HEK293 (cell line): Measurements from ENCODE around the gene NHLRC1.
A peak's percentile ranks its signal among the peaks of the same experiment; 100 is the strongest.

ENCODE experiments used
- CTCF ChIA-PET: fragments of 350-600 bp; formaldehyde crosslinking; extraction: SDS; loops from one replicate; lab custom pipeline; 2021; ENCODE audit warnings: antibody characterized with exemption; lab: Yijun Ruan, JAX
- POLR2A ChIA-PET: fragments of 300-600 bp; formaldehyde crosslinking; extraction: SDS; loops from one replicate; lab custom pipeline; 2020; ENCODE audit warnings: antibody characterized with exemption, inconsistent platforms; lab: Yijun Ruan, JAX
- H3K27ac ChIP-seq: fragments of 200-500 bp; sonication (Bioruptor generic); 2 replicates; pipeline ENCODE4 v1.5.1; 2014; ENCODE audit warnings: low read depth, low read length, control low read depth, inconsistent platforms; ENCODE audit errors: extremely low read depth
- H3K36me3 ChIP-seq, 2 experiments: fragments of 200-500 bp in 1 of 2; sonication (Bioruptor generic) in 1 of 2; 1 replicate in 1 of 2; 2 replicates in 1 of 2; pipeline ENCODE4 v1.5.1; 2014 to 2017; ENCODE audit warnings: inconsistent platforms in 2 of 2, low read length in 2 of 2; ENCODE audit not compliant: control insufficient read depth in 2 of 2, insufficient read depth in 1 of 2
- H3K4me1 ChIP-seq: fragments of 200-500 bp; sonication (Bioruptor generic); 2 replicates; pipeline ENCODE4 v1.5.1; 2014; ENCODE audit warnings: mild to moderate bottlenecking, low read length, inconsistent platforms; ENCODE audit not compliant: control insufficient read depth, insufficient read depth
- H3K4me3 ChIP-seq: 2 replicates; pipeline ENCODE4 v1.5.1; 2011; ENCODE audit warnings: low read depth, mild to moderate bottlenecking, control low read depth, low read length, moderate library complexity
- H3K9me3 ChIP-seq: fragments of 200-500 bp; sonication (Bioruptor generic); 2 replicates; pipeline ENCODE4 v1.5.1; 2014; ENCODE audit warnings: low read depth, low read length, inconsistent platforms; ENCODE audit not compliant: control insufficient read depth, insufficient read depth
- CTCF ChIP-seq: fragments of 450-650 bp; formaldehyde crosslinking; IDR thresholded peaks from 2 replicates; pipeline ENCODE4 v1.5.1; 2016; ENCODE audit warnings: missing biosample characterization, missing genetic modification characterization
- FEZF1 ChIP-seq: fragments of 450-650 bp; formaldehyde crosslinking; IDR thresholded peaks from 2 replicates; pipeline ENCODE4 v1.5.1; 2016; ENCODE audit warnings: missing biosample characterization, missing genetic modification characterization
- GLIS1 ChIP-seq: fragments of 450-650 bp; formaldehyde crosslinking; IDR thresholded peaks from 2 replicates; pipeline ENCODE4 v1.5.1; 2016; ENCODE audit warnings: missing biosample characterization, missing genetic modification characterization
- MEIS1 ChIP-seq: sonication (generic); formaldehyde crosslinking; IDR thresholded peaks from 2 replicates; pipeline ENCODE4 v1.8.1; 2022; ENCODE audit warnings: missing genetic modification reagents, mild to moderate bottlenecking, borderline replicate concordance
- PBX3 ChIP-seq: sonication (generic); formaldehyde crosslinking; IDR thresholded peaks from 2 replicates; pipeline ENCODE4 v1.8.1; 2022; ENCODE audit warnings: mild to moderate bottlenecking, moderate library complexity, missing genetic modification reagents
- ZFHX2 ChIP-seq: fragments of 450-650 bp; formaldehyde crosslinking; conservative IDR thresholded peaks from 2 replicates; pipeline ENCODE4 v1.5.1; 2016; ENCODE audit warnings: missing biosample characterization, missing genetic modification characterization
- ZNF112 ChIP-seq: fragments of 450-650 bp; formaldehyde crosslinking; IDR thresholded peaks from 2 replicates; pipeline ENCODE4 v1.5.0; 2017; ENCODE audit warnings: missing biosample characterization, missing genetic modification characterization
- ZNF223 ChIP-seq: fragments of 450-650 bp; formaldehyde crosslinking; IDR thresholded peaks from 2 replicates; pipeline ENCODE4 v1.5.1; 2016; ENCODE audit warnings: missing biosample characterization, missing genetic modification characterization
- ZNF274 ChIP-seq, 2 experiments: fragments of 200-500 bp in 1 of 2; fragments of 450-650 bp in 1 of 2; sonication (Bioruptor generic) in 1 of 2; formaldehyde crosslinking in 1 of 2; IDR thresholded peaks; 2 replicates each; pipeline versions ENCODE4 v1.5.1 to v1.6.1; 2014 to 2016; ENCODE audit warnings: borderline replicate concordance in 1 of 2, inconsistent platforms in 1 of 2, low read length in 1 of 2, missing biosample characterization in 1 of 2, missing genetic modification characterization in 1 of 2
- ZNF341 ChIP-seq: fragments of 450-650 bp; formaldehyde crosslinking; IDR thresholded peaks from 2 replicates; pipeline ENCODE4; 2016; ENCODE audit warnings: low read depth, missing biosample characterization, missing genetic modification characterization
- ZNF366 ChIP-seq: fragments of 450-650 bp; formaldehyde crosslinking; conservative IDR thresholded peaks from 2 replicates; pipeline ENCODE4 v1.5.1; 2016; ENCODE audit warnings: missing biosample characterization, missing genetic modification characterization
- ZNF529 ChIP-seq: fragments of 450-650 bp; formaldehyde crosslinking; IDR thresholded peaks from 2 replicates; pipeline ENCODE4 v1.5.1; 2017; ENCODE audit warnings: missing genetic modification characterization, missing biosample characterization; ENCODE audit not compliant: insufficient replicate concordance
- ZNF580 ChIP-seq: fragments of 450-650 bp; formaldehyde crosslinking; IDR thresholded peaks from 2 replicates; pipeline ENCODE4 v1.5.1; 2016; ENCODE audit warnings: missing biosample characterization, missing genetic modification characterization
- ZNF596 ChIP-seq: fragments of 450-650 bp; IDR thresholded peaks from 2 replicates; pipeline ENCODE4 v1.5.0; 2018; ENCODE audit warnings: missing biosample characterization, mild to moderate bottlenecking, missing genetic modification characterization, moderate library complexity
- ZNF785 ChIP-seq: fragments of 450-650 bp; formaldehyde crosslinking; IDR thresholded peaks from 2 replicates; pipeline ENCODE4 v1.5.1; 2016; ENCODE audit warnings: missing biosample characterization, missing genetic modification characterization
- ZNF791 ChIP-seq: fragments of 450-650 bp; formaldehyde crosslinking; IDR thresholded peaks from 2 replicates; pipeline ENCODE4 v1.5.1; 2016; ENCODE audit warnings: missing biosample characterization, missing genetic modification characterization
- ZNF837 ChIP-seq: fragments of 450-650 bp; formaldehyde crosslinking; IDR thresholded peaks from 2 replicates; pipeline ENCODE4 v1.5.1; 2016; ENCODE audit warnings: missing biosample characterization, missing genetic modification characterization
- TF ChIP-seq, protein P1 (sequence below): fragments of 450-650 bp; formaldehyde crosslinking; IDR thresholded peaks from 2 replicates; pipeline ENCODE4 v1.5.1; 2016; ENCODE audit warnings: missing biosample characterization, missing genetic modification characterization, low read depth
- TF ChIP-seq, protein P2 (sequence below): fragments of 450-650 bp; formaldehyde crosslinking; IDR thresholded peaks from 2 replicates; pipeline ENCODE4 v1.5.1; 2016; ENCODE audit warnings: missing biosample characterization, missing genetic modification characterization
- TF ChIP-seq, protein P3 (sequence below): fragments of 450-650 bp; IDR thresholded peaks from 2 replicates; pipeline ENCODE4 v1.5.1; 2018; ENCODE audit warnings: missing biosample characterization, mild to moderate bottlenecking, missing genetic modification characterization
- TF ChIP-seq, protein P4 (sequence below): fragments of 450-650 bp; formaldehyde crosslinking; conservative IDR thresholded peaks from 2 replicates; pipeline ENCODE4 v1.5.1; 2016; ENCODE audit warnings: low read depth, missing biosample characterization, missing genetic modification characterization

The NHLRC1 gene

DNA sequence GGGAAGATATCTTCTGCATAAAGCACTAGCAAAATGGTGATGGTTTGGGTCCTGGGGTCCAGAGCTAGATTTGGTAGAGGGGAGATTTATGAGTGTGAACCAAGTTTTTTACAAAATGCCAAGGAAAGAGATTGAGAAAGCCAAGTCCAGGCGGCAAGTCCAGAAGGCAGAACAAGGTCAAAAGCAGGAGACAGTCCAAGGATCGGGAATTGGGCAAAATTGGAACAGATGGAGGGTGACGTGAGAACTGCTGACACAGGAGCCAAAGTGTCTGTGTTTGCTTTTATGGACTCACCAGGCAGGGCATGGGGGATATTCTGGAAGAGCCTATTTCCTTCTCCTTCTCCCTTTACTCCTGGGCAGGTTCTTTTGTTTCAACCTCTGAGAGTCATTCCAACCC, 4.1 kb downstream of the NHLRC1 start:
- Histone ChIP-seq H3K4me1 (no peaks in the 10 kb centered on the region; the same call in 1 of the 2 replicates), H3K36me3 (no peaks in the 10 kb centered on the region), H3K9me3 (no peaks in the 10 kb centered on the region), H3K27ac (no peak overlapping the region), H3K4me3 (no peak overlapping the region)
- POLR2A ChIA-PET, result interaction anchor here (0.5 to 0.6 kb wide), 2 partner anchors 132 to 1875 kb away, joined by 3 read pairs; no protein-coding TSS in a partner anchor
- CTCF ChIA-PET, result no interaction called here
- peak; percentile 45 for TF ChIP-seq ZNF341 (tag by site-specific recombination)
- no peak for TF ChIP-seq ZNF837 (tag by site-specific recombination)

DNA sequence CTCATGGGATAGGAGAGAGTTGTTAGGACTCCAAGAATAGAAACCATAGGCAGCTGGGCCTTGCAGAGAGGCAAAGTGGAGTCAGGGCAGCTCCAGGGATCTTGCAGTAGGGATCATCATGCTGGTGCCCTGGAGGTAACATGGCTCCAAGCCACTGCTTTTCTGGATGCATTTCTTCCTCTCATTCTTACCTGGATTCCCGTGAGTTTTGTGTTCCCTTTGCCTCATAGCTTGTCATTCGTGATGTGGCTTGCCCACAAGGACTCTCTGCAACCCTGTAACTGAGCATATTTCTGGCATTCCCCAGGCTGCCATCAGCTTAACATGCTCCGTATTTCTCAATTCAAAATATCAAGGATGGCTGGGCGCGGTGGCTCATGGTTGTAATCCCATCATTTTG, 5.3 kb downstream of the NHLRC1 start:
- CTCF ChIA-PET, result no interaction called here
- POLR2A ChIA-PET, result interaction anchor here (0.7 kb wide), 1 partner anchor 358 kb away, joined by 5 read pairs; no protein-coding TSS in a partner anchor
- Histone ChIP-seq H3K36me3 (no peaks in the 10 kb centered on the region), H3K27ac (no peak overlapping the region), H3K9me3 (no peaks in the 10 kb centered on the region), H3K4me3 (no peak overlapping the region), H3K4me1 (no peaks in the 10 kb centered on the region; the same call in 1 of the 2 replicates)
- TF ChIP-seq ZNF223 (tag by site-specific recombination) (no peak), PBX3 (CRISPR knock-in tag) (no peak), ZNF580 (tag by site-specific recombination) (no peak), GLIS1 (tag by site-specific recombination) (no peak), ZNF112 (no peak), MEIS1 (CRISPR knock-in tag) (no peak), ZNF366 (tag by site-specific recombination) (no peak), CTCF (no peak), ZNF791 (tag by site-specific recombination) (no peak), ZFHX2 (no peak), ZNF596 (tag by site-specific recombination) (no peak), ZNF785 (tag by site-specific recombination) (no peak), ZNF274 (IDR thresholded peaks at IDR 0.05; ENCODE audit: low read length) (no peak), ZNF274 (tag by site-specific recombination; IDR thresholded peaks at IDR 0.05; ENCODE audit: borderline replicate concordance) (no peak), ZNF529 (tag by site-specific recombination) (no peak), FEZF1 (no peak)
- TF ChIP-seq, protein P1, sequence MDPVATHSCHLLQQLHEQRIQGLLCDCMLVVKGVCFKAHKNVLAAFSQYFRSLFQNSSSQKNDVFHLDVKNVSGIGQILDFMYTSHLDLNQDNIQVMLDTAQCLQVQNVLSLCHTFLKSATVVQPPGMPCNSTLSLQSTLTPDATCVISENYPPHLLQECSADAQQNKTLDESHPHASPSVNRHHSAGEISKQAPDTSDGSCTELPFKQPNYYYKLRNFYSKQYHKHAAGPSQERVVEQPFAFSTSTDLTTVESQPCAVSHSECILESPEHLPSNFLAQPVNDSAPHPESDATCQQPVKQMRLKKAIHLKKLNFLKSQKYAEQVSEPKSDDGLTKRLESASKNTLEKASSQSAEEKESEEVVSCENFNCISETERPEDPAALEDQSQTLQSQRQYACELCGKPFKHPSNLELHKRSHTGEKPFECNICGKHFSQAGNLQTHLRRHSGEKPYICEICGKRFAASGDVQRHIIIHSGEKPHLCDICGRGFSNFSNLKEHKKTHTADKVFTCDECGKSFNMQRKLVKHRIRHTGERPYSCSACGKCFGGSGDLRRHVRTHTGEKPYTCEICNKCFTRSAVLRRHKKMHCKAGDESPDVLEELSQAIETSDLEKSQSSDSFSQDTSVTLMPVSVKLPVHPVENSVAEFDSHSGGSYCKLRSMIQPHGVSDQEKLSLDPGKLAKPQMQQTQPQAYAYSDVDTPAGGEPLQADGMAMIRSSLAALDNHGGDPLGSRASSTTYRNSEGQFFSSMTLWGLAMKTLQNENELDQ (tag by site-specific recombination), result no peak
- TF ChIP-seq, protein P2, sequence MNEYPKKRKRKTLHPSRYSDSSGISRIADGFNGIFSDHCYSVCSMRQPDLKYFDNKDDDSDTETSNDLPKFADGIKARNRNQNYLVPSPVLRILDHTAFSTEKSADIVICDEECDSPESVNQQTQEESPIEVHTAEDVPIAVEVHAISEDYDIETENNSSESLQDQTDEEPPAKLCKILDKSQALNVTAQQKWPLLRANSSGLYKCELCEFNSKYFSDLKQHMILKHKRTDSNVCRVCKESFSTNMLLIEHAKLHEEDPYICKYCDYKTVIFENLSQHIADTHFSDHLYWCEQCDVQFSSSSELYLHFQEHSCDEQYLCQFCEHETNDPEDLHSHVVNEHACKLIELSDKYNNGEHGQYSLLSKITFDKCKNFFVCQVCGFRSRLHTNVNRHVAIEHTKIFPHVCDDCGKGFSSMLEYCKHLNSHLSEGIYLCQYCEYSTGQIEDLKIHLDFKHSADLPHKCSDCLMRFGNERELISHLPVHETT, result no peak
- TF ChIP-seq, protein P3, sequence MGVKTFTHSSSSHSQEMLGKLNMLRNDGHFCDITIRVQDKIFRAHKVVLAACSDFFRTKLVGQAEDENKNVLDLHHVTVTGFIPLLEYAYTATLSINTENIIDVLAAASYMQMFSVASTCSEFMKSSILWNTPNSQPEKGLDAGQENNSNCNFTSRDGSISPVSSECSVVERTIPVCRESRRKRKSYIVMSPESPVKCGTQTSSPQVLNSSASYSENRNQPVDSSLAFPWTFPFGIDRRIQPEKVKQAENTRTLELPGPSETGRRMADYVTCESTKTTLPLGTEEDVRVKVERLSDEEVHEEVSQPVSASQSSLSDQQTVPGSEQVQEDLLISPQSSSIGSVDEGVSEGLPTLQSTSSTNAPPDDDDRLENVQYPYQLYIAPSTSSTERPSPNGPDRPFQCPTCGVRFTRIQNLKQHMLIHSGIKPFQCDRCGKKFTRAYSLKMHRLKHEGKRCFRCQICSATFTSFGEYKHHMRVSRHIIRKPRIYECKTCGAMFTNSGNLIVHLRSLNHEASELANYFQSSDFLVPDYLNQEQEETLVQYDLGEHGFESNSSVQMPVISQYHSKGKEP (tag by site-specific recombination), result no peak
- TF ChIP-seq, protein P4, sequence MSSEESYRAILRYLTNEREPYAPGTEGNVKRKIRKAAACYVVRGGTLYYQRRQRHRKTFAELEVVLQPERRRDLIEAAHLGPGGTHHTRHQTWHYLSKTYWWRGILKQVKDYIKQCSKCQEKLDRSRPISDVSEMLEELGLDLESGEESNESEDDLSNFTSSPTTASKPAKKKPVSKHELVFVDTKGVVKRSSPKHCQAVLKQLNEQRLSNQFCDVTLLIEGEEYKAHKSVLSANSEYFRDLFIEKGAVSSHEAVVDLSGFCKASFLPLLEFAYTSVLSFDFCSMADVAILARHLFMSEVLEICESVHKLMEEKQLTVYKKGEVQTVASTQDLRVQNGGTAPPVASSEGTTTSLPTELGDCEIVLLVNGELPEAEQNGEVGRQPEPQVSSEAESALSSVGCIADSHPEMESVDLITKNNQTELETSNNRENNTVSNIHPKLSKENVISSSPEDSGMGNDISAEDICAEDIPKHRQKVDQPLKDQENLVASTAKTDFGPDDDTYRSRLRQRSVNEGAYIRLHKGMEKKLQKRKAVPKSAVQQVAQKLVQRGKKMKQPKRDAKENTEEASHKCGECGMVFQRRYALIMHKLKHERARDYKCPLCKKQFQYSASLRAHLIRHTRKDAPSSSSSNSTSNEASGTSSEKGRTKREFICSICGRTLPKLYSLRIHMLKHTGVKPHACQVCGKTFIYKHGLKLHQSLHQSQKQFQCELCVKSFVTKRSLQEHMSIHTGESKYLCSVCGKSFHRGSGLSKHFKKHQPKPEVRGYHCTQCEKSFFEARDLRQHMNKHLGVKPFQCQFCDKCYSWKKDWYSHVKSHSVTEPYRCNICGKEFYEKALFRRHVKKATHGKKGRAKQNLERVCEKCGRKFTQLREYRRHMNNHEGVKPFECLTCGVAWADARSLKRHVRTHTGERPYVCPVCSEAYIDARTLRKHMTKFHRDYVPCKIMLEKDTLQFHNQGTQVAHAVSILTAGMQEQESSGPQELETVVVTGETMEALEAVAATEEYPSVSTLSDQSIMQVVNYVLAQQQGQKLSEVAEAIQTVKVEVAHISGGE (tag by site-specific recombination), result no peak
